Erythroblast (primary cell): Measurements from ENCODE around the gene GJA8.

Experiments
- GATA1 ChIP-seq: IDR thresholded peaks from 2 replicates; pipeline ENCODE4 v1.6.1; 2011; ENCODE audit warnings: low read depth, mild to moderate bottlenecking, control low read depth, low read length, moderate library complexity
- POLR2A ChIP-seq: IDR thresholded peaks from 2 replicates; pipeline ENCODE4 v1.6.1; 2011; ENCODE audit warnings: mild to moderate bottlenecking, low read length

DNA sequence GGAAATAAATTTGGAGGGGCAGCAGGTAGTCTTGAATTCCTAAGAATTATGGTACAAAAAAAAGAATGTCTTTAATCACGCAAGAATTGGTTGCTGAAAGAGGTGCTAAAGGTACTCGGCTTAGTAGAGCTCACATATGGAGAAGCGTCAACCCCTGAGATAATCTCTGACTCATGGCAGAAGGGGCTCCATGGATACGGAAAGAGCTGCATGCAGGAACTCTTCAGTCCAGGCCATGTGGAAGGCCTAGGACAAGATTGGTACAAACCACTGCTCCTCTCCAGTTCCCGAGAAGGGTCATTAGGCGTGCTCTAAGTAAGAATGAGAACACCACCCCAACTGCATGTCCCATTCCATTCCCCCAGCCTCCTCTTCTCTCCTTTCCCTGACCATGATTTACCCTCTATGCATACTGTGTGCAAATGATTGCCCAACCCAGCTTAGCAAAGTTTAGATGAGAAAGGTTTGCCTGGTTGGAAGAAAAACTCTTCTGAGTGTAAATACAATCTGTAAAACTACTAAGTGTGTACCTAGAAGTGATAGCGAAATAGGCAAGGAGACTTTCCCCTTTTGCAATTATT lies 10.9 kb downstream of the GJA8 start:
- no peak for TF ChIP-seq POLR2A
- TF ChIP-seq GATA1: no peak
